B cell (primary cell): Measurements from ENCODE around the gene PLAC1. TPM values are rescaled to one million over a fixed set of nuclear protein-coding genes. Genes with fewer than 3 reads are reported as not detected.
A peak's percentile ranks its signal among the peaks of the same experiment; 100 is the strongest.

Experiments
- ATAC-seq: fragments of 200-7000 bp; cut with Tn5 transposase; one replicate; pipeline ENCODE4 v1.10.0; 2021; ENCODE audit warnings: low read depth, mild to moderate bottlenecking, moderate number of reproducible peaks, moderate library complexity
- CTCF ChIA-PET: fragments of 350-600 bp; sonication (Branson Sonifier 250); formaldehyde crosslinking; loops from one replicate; lab custom pipeline; 2021; ENCODE audit warnings: antibody characterized with exemption, inconsistent platforms; lab: Charles Lee
- POLR2A ChIA-PET: fragments of 350-600 bp; sonication (Branson Sonifier 250); formaldehyde crosslinking; loops from one replicate; lab custom pipeline; 2021; ENCODE audit warnings: antibody characterized with exemption; lab: Charles Lee
- DNase-seq: peaks from one replicate; pipeline ENCODE4 v3.0.0; 2013
- H2AFZ ChIP-seq: 2 replicates; pipeline ENCODE4 v1.6.1; 2012; ENCODE audit warnings: mild to moderate bottlenecking, low read depth, low read length; ENCODE audit not compliant: insufficient read depth, poor library complexity, severe bottlenecking
- H3K27ac ChIP-seq, 2 donors: 1 replicate in 1 of 2; 2 replicates in 1 of 2; pipeline ENCODE4 v1.5.1; 2012 to 2013; ENCODE audit warnings: low read length in 2 of 2, mild to moderate bottlenecking in 2 of 2, moderate library complexity in 1 of 2
- H3K27me3 ChIP-seq, 4 experiments: fragments of 200-600 bp in 1 of 4; sonication (generic) in 1 of 4; replicated peaks in 1 of 4; 1 replicate in 2 of 4; 2 replicates in 2 of 4; pipeline versions ENCODE4 v1.6.1 to v1.7.0; 2013 to 2016; ENCODE audit warnings: low read length in 3 of 4, mild to moderate bottlenecking in 2 of 4, mixed read lengths in 1 of 4, moderate library complexity in 1 of 4; ENCODE audit not compliant: insufficient read depth in 4 of 4, control insufficient read depth in 3 of 4; ENCODE audit errors: control extremely low read depth in 1 of 4
- H3K36me3 ChIP-seq, 2 experiments: replicated peaks in 1 of 2; 1 replicate in 1 of 2; 2 replicates in 1 of 2; pipeline versions ENCODE4 v1.6.1 to v1.7.1; 2013; ENCODE audit warnings: low read length in 1 of 2; ENCODE audit not compliant: insufficient read depth in 2 of 2, control insufficient read depth in 1 of 2; ENCODE audit errors: control extremely low read depth in 1 of 2, extremely low read depth in 1 of 2
- H3K4me1 ChIP-seq, 2 donors: fragments of 200-600 bp in 1 of 2; sonication (generic) in 1 of 2; 1 replicate in 1 of 2; 2 replicates in 1 of 2; pipeline versions ENCODE4 v1.5.1 to v1.6.1; 2013 to 2017; ENCODE audit warnings: low read length in 2 of 2; ENCODE audit not compliant: control insufficient read depth in 2 of 2, insufficient read depth in 2 of 2
- H3K4me2 ChIP-seq: replicated peaks from 2 replicates; pipeline ENCODE3; 2012; ENCODE audit warnings: mild to moderate bottlenecking, low read depth, low read length; ENCODE audit not compliant: poor library complexity, severe bottlenecking
- H3K4me3 ChIP-seq, 5 experiments: fragments of 200-600 bp in 1 of 5; sonication (generic) in 1 of 5; 1 replicate in 3 of 5; 2 replicates in 2 of 5; pipeline versions ENCODE4 v1.5.1 to v1.7.0; 2011 to 2016; ENCODE audit warnings: low read length in 4 of 5, mild to moderate bottlenecking in 4 of 5, low read depth in 2 of 5, control low read depth in 1 of 5, moderate library complexity in 1 of 5; ENCODE audit not compliant: insufficient read depth in 1 of 5; ENCODE audit errors: control extremely low read depth in 1 of 5, extremely low read depth in 1 of 5
- H3K79me2 ChIP-seq: fragments of 200-600 bp; sonication (generic); one replicate; pipeline ENCODE4 v1.6.0; 2016; ENCODE audit warnings: low read length; ENCODE audit not compliant: control insufficient read depth, insufficient read depth
- H3K9ac ChIP-seq: fragments of 200-600 bp; sonication (generic); 2 replicates; pipeline ENCODE4 v1.6.1; 2017; ENCODE audit warnings: mild to moderate bottlenecking, low read length, moderate library complexity
- H3K9me3 ChIP-seq, 3 donors: one replicate each; pipeline versions ENCODE4 v1.6.1 to v1.7.1; 2013; ENCODE audit warnings: low read length in 2 of 3; ENCODE audit not compliant: control insufficient read depth in 2 of 3, insufficient read depth in 1 of 3; ENCODE audit errors: control extremely low read depth in 1 of 3
- H4K20me1 ChIP-seq: 2 replicates; pipeline ENCODE4 v1.6.0; 2012; ENCODE audit warnings: mild to moderate bottlenecking, low read length; ENCODE audit not compliant: insufficient read depth, control insufficient read depth, poor library complexity, severe bottlenecking
- H3K27ac Mint-ChIP-seq: one replicate; pipeline ENCODE4 v1.8.0; 2021; ENCODE audit warnings: mixed read lengths
- H3K27me3 Mint-ChIP-seq: one replicate; pipeline ENCODE4 v1.8.0; 2021; ENCODE audit warnings: mixed read lengths
- H3K4me1 Mint-ChIP-seq: one replicate; pipeline ENCODE4 v1.8.0; 2021; ENCODE audit warnings: mixed read lengths
- H3K4me3 Mint-ChIP-seq: one replicate; pipeline ENCODE4 v1.8.0; 2021; ENCODE audit warnings: mixed read lengths
- H3K9me3 Mint-ChIP-seq: one replicate; pipeline ENCODE4 v1.8.0; 2022; ENCODE audit warnings: mixed read lengths; ENCODE audit not compliant: insufficient read depth
- CTCF ChIP-seq: fragments of 200-600 bp; IDR thresholded peaks from one replicate; pipeline ENCODE4 v1.8.0; 2022; ENCODE audit warnings: antibody characterized with exemption, mild to moderate bottlenecking
- EZH2 ChIP-seq: IDR thresholded peaks from 2 replicates; pipeline ENCODE4 v1.6.1; 2012; ENCODE audit warnings: borderline replicate concordance, low read depth, mild to moderate bottlenecking, moderate library complexity, low read length; ENCODE audit not compliant: insufficient read depth, poor library complexity, severe bottlenecking
- WGBS: methylation state at CpG from one replicate; pipeline ENCODE4 v1.1.5; 2013; ENCODE audit warnings: missing lambda C conversion rate; ENCODE audit not compliant: insufficient coverage; 5-methylcytosine and 5-hydroxymethylcytosine counted together
- intact Hi-C: fragments of 100-400 bp; cut with micrococcal nuclease; formaldehyde crosslinking; loops from one replicate; pipeline ENCODE4 v1.10.0; 2022
- polyA plus RNA-seq: library from polyadenylated mRNA; depleted of rRNA; stranded (reverse); fragments of >200 nt; gene quantifications from 2 replicates; pipeline ENCODE4 v1.2.3, GENCODE V29; 2012
- total RNA-seq, 2 donors: library from RNA; stranded (reverse); fragments of 120-200 nt in 1 of 2; gene quantifications; 1 replicate in 1 of 2; 2 replicates in 1 of 2; pipeline versions ENCODE4 v1.2.3 to v1.2.4, GENCODE V29; 2013 to 2022

PLAC1 gene
- total and polyA plus RNA-seq, 2 donors (not counting 1 experiment from before 2014, with no cell fraction given): not detected

GRCh38 chrX:134551376-134552048 is 106.8 kb downstream of the PLAC1 start:
- Histone ChIP-seq H3K4me3 (peak overlapping the region in 1 of 5 experiments; percentile 5), H3K4me1 (peaks cover 24 to 26% of the 10 kb centered on the region in 2 donors), H3K27me3 (peaks cover 0 to 50% (median 31%) of the 10 kb centered on the region in 4 experiments), H3K27ac (no peak overlapping the region), H4K20me1 (no peaks in the 10 kb centered on the region), H3K9me3 (peaks cover 0 to 7% (median 0%) of the 10 kb centered on the region in 3 donors), H3K79me2 (no peaks in the 10 kb centered on the region), H2AFZ (no peak overlapping the region), H3K4me2 (peak overlapping the region; percentile 74), H3K36me3 (no peaks in the 10 kb centered on the region), H3K9ac (no peak overlapping the region)
- ChIA-PET CTCF (no interaction called here), POLR2A (no interaction called here)
- H3K4me3 Mint-ChIP-seq: peak overlapping the region; percentile 37
- no peak for ATAC-seq
- TF ChIP-seq CTCF: no peak
- TF ChIP-seq EZH2: no peak
- WGBS: 36% methylated on average over 12 of the region's 22 CpGs
- no peaks in the 10 kb centered on the region for H3K9me3 Mint-ChIP-seq
- no peak overlapping the region for H3K27ac Mint-ChIP-seq
- peaks cover 23% of the 10 kb centered on the region for H3K4me1 Mint-ChIP-seq
- intact Hi-C loops: no loop called here
- no peak for DNase-seq
- peaks cover 59% of the 10 kb centered on the region for H3K27me3 Mint-ChIP-seq
